Femur (tissue), 1 donor: ENCODE data around the gene TMEM150B.

Source experiments
- DNase-seq: peaks from one replicate; pipeline ENCODE4 v3.0.0-alpha.2; 2017

TMEM150B gene

GRCh38 chr19:55275851-55276719 is 49.1 kb downstream of the TMEM150B start:
- no peak for DNase-seq

- no peak for DNase-seq
These were observed 51.0 kb downstream of the TMEM150B start for GRCh38 chr19:55273978-55274707.

- no peak for DNase-seq
These were observed 53.0 kb downstream of the TMEM150B start for GRCh38 chr19:55272142-55272541.

DNA sequence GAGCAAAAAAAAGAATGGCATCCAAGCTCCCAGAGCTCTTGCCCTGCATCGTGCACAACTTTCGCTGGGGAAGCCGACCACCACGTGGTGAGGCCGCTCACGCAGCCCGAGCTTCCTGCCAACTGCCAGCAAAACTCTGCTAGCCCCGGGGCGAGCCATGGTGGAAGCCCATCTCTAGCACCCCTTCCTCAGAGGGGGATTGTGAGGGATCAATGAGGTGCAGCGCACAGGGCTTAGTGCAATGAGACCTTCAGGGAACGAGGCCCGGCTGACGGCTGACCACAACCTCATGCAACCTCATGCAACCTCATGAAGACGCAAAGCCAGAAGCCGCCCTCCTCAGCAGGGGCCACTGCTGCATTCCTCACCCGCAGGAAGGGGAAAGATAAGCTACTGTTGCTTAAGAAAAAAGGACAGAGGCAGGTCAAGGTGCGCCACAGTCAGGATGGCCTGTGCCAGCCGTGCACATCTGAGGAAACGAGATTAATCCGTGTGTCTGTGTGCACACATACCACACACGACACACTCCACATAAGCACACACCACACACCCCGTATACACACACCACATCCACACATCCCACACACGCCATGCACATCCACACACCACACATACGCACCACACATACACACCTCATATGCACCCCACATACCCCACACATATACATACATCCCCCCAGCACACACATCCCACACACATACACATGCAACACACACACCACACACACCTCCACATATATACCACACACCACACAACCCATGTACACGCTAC is 54.8 kb downstream of the TMEM150B start:
- no peak for DNase-seq

DNA sequence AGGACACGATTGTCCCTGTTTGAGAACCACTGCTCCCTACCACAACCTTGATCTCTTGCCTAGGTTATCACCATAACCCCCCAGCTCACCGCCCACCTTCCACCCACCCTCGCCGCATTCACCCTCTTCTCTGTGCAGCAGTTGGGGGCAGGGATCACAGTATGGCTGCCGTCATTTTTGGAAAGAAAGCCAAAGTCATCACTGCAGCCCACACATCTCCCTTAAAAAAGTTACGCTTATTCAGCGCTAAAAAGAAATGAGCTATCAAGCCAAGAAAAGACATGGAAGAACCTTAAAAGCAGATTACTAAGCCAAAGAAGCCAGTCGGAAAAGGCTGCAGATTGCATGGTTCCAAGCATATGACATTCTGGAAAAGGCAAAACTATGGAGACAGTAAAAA is 55.8 kb downstream of the TMEM150B start:
- DNase-seq = no peak

DNA sequence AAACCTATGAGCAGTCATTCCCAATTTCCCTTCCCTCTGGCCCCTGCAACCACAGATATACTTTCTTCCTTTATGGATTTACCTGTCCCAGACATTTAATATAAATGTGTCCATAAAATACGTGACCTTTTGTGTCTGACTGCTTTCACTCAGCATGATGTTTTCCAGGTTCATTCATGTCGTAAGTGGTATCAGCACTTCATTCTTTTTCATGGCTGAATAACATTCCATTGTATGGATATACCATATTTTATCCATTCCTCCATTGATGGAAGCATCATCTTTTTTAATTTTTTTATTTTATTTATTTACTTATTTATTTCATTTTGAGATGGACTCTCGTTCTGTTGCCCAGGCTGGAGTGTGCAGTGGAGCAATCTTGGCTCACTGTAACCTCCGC is 58.3 kb downstream of the TMEM150B start:
- DNase-seq = no peak

- DNase-seq = no peak
These were observed 58.7 kb downstream of the TMEM150B start for GRCh38 chr19:55266404-55266803.

GRCh38 chr19:55265723-55266386 is 59.3 kb downstream of the TMEM150B start:
- no peak for DNase-seq

GRCh38 chr19:55265173-55265572 is 60.0 kb downstream of the TMEM150B start:
- no peak for DNase-seq

GRCh38 chr19:55264531-55264930 is 60.6 kb downstream of the TMEM150B start:
- no peak for DNase-seq
